HG03066 (cell line): Measurements from ENCODE around the gene CLIC4.
A peak's percentile ranks its signal among the peaks of the same experiment; 100 is the strongest.
"Not testable (repeated sequence)": the region's sequence is repeated elsewhere in the genome, so short reads cannot be mapped to it uniquely, and the experiment has no call there.

Experiments used
- ATAC-seq: cut with Tn5 transposase; IDR thresholded peaks from one replicate; pipeline ENCODE4 v1.9.1; 2021; ENCODE audit warnings: low read depth; ENCODE audit not compliant: unreplicated experiment

The CLIC4 gene

DNA sequence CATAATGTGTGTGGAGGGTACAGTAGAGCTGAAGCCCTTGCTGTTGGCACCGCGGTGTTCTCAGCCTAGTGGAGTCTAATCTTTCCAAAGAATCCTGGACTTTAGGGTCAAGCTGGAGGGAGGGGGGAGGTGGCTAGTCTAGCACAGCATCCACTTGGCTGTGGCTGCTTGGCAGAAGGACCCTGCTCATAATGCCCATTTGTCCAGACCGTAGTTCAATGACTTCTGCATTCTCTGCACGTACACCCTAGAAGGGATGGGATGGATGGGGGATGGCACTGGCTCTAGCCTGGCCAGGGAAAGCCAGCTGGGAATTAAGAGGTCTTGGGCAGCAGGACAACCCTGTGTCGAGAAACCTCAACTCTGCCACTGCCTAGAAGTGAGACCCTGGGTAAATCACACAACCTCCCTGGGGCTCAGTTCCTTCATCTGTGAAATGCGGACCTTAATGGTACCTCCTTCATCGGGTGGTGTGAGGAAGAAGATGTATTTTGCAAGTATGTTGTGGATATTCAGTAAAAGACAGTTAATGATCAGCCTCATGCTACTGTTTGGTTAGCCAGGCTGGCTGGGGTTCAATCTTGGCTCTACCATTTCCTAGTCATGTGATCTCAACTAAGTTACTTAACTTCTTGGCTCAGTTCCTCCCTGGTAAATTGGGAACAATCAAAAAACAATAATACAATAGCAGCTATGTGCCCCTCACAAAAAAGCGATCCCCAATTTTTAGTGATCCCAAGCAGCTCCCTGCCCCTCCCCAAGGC lies 27.2 kb upstream of the CLIC4 start:
- no peak for ATAC-seq

DNA sequence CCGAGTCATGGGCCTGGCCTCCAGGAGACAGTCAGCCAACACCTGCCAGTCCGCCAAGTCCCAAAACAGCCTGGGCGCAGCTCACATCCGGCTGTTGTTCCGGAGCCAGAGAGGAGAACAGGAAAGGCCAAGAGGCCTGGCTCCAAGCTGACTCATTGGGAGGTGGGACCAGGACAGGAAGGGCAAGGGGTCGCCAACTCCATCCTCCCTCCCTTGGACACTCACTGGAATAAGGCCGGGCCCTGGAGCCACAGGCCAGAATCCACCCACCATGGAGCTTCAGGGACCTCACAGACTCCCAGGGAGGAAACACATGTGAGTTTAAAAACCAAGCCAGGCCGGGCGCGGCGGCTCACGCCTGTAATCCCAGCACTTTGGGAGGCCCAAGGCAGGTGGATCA lies 25.1 kb upstream of the CLIC4 start:
- no peak for ATAC-seq

DNA sequence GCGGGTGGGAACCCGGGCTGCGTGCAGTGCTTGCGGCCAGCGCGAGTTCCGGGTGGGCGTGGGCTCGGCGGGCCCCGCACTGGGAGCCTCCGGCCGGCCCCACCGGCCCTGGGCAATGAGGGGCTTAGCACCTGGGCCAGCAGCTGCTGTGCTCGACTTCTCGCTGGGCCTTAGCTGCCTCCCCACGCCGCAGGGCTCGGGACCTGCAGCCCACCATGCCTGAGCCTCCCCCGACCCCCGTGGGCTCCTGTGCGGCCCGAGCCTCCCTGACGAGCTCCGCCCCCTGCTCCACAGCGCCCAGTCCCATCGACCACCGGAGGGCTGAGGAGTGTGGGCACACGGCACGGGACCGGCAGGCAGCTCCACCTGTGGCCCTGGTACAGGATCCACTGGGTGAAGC lies 23.7 kb upstream of the CLIC4 start:
- ATAC-seq: no peak

GRCh38 chr1:24722073-24723035 lies 22.9 kb upstream of the CLIC4 start:
- not testable (repeated sequence) for ATAC-seq

DNA sequence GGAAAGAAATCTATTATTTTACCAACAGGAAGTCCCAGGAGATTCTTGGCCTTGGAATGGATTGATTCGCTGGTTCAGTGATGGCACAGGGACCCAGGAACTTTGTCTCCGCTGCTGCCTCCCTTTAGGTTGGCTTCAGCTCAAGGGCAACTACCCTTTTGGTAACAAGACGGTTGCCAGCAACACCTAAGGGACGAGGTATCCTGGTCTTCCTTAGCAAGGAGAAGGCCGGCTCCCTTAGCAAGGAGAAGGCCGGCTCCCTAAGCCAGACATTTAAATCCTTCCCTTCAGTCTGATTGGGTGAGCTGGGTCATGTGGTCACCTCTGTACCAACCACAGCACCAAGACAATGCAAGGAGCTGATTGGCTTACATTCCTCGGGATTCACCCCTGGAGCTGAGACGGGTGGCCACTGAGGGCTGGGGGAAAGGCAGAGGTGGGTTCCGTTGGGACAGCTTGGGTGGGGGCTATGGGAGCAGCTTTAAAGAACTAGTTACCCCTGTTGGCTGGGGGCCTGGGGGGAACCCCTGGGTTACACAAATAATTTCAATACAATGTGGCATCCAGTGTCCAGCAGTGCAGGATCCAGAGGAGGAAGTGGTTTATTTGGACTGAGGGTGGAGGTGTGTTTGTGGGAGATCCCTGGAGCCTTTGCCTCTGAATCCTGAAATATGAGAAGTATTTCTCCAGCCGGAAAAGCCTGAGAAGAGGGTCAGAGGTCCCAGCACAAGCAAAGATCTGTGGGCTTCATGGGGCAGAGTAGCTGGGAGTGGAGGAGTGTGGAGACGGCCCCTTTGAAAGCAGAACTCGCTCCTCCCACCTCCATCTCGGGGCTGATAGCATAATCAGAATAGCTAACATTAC lies 20.7 kb upstream of the CLIC4 start:
- no peak for ATAC-seq

- no peak for ATAC-seq
Observed at GRCh38 chr1:24725209-24725651, 20.0 kb upstream of the CLIC4 start.

GRCh38 chr1:24726741-24727140 lies 18.5 kb upstream of the CLIC4 start:
- ATAC-seq: no peak

DNA sequence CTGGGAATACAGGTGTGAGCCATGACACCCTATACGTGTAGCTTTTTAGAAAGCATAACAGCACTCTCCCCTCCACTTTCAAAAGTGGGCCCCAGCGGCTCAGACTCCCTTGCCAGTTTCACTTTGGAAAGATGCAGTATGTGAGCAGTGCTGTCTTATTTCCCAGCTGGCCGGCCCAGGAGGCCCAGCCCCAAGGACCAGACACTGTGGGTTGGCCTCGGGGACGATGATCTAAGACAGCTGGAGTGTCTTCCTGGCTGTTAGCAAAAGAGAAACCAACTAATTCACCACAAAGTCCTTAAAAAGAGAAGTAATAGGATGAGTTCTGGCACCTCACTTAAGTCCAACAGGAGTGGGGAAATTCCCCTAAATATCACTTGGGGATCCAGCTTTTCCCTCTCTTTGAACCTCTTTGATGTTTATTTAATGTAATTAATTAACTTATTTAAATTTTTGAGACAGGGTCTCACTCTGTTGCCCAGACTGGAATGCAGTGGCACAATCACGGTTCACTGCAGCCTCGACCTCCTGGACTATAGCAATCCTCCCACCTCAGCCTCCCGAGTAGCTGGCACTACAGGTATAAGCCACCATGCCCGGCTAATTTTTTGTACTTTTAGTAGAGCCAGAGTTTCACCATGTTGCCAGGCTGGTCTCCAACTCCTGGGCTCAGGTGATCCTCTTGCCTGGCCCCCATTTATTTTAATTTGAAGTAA lies 17.6 kb upstream of the CLIC4 start:
- ATAC-seq: peak; percentile 92

DNA sequence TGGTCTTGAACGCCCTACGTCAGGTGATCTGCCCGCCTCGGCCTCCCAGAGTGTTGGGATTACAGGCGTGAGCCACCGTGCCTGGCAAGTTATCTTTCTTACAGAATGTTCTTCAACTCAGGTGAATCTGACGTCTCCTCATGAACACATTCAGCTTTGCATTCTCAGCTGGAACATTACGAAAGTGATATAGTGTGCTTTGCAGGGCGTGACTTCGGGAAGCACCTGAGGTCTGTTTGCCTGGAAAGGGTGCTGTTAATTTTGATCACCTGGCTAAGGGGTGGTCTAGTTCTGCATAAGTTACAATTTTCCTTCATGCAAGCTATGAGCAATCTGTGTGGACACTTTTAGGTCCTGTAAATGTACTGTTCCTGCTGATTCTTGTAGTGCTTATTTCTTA lies 16.3 kb upstream of the CLIC4 start:
- no peak for ATAC-seq

GRCh38 chr1:24732186-24732885 lies 12.9 kb upstream of the CLIC4 start:
- no peak for ATAC-seq

- not testable (repeated sequence) for ATAC-seq
Observed at GRCh38 chr1:24733342-24733741, 11.9 kb upstream of the CLIC4 start.

DNA sequence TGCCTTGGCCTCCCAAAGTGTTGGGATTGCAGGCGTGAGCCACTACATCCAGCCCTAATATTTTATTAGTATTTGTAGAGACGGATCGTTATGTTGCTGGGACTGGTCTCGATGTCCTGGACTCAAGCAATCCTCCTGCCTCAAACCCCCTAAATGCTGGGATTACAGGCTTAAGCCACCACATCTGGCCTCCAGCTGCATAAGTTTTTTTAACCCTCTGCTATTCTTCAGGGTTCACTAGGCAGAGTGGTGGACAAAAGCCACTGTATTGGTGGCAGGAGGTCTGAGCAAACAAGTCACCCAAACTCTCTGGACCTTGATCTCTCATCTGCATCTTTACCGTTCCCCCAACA lies 10.1 kb upstream of the CLIC4 start:
- no peak for ATAC-seq

DNA sequence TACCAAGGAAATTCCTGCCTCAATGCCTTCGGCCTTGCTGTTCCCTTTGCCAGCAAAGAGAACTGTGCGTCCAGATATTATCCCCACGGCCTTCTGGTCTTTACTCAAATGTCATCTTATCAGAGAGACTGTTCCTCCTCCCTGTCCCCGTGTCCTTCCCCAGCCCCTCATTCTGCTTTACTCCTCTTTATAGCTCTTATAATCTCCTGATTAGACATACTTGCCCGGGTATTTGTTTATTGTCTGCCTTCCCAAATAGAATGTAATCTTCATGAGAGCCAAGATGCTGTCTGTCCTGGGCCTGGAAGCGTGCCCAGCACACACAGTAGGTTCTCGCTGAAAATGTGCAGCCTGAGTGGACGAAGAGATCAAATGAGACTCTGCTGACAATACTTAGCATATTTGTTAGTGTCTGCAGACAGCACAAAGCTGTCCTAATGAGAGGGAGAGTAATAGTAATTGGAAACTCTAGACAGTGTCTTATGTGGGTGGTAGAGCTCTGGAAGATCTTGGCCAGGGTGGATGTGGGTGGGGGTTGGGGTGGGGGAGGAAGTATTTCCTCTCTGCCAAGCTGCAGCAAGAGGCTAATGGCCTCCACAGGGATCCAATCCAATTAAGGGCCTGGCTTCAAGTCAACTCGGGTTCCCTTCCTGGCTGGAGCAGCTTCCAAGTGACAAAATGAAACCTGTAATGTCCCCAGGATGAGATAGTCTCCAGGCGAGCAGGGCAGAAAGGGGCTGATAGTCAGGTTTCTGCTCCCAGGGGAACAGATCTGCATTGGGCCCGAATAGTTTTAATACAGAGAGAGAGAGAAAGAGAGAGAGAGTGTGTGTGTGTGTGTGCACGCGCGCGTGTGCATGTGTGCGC lies 9.5 kb upstream of the CLIC4 start:
- ATAC-seq: no peak

DNA sequence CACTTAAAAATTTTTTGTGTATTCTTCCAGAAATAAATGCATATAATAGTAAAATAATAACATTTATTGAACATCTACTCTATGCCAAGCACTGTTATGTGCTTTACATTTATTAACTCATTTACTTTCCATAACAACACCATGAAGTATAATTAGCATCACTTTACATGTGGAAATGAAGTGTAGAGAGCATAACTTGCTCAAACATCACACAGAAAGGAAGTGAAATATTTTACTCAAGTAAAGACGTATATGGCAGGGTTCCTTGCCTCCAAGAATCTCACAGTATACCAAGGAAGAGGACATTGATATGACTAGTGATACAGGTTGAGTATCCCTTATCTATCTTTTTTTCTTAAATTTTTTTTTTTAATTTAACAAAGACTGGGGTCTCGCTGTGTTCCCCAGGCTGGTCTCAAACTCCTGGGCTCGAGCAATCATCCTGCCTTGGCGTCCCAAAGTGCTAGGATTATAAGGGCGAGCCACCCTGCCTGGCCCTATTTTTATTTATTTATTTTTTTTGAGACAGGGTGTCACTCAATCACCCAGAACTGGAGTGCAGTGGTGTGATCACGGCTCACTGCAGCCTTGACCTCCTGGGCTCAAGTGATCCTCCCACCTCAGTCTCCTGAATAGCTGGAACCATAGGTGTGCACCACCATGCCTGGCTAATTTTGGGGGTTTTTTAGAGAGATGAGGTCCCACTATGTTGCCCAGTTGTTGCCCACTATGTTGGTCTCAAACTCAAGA lies 7.7 kb upstream of the CLIC4 start:
- ATAC-seq: no peak

DNA sequence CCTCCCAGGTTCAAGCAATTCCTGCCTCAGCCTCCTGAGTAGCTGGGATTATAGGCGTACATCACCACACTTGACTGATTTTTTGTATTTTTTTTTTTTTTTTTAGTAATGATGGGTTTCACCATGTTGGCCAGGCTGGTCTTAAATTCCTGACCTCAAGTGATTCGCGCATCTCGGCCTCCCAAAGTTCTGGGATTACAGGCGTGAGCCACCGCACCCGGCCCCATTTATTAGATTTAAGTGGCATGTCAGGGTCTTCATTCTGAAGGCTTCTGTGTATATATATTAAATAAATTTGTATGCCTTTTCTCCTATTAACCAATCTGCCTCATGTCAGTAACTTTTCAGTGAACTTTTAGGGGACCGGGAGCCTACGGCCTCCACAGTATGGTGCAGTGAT lies 6.0 kb upstream of the CLIC4 start:
- ATAC-seq: no peak

GRCh38 chr1:24742090-24742938 lies 2.9 kb upstream of the CLIC4 start:
- ATAC-seq: no peak
